GM21576 (cell line): ENCODE results near the gene RABL3.
"Not testable (repeated sequence)": the region's sequence is repeated elsewhere in the genome, so short reads cannot be mapped to it uniquely, and the experiment has no call there.

Source experiments
- ATAC-seq: cut with Tn5 transposase; IDR thresholded peaks from one replicate; pipeline ENCODE4 v1.9.1; 2021; ENCODE audit warnings: mild to moderate bottlenecking, moderate library complexity; ENCODE audit not compliant: unreplicated experiment

The RABL3 gene

DNA sequence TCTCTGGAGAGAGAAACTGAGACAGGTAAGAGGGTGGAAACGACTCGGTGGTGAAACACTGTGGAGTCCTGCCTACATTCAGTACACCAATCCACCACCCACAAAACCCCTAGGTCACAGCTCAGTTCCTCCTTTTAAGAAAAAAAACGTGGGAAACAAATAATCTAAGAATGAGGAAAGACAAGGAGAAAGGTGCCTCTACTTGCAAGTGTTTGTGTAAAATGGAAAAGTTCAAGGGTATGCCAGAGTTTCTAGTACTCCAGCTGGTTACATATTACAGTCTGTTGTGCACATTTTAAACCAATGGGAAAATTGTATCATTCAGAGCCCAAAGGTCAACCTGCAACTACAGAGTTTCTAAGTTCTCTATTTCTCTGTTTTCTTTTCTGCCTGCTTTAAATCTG, 92.5 kb downstream of the RABL3 start:
- ATAC-seq, result no peak

DNA sequence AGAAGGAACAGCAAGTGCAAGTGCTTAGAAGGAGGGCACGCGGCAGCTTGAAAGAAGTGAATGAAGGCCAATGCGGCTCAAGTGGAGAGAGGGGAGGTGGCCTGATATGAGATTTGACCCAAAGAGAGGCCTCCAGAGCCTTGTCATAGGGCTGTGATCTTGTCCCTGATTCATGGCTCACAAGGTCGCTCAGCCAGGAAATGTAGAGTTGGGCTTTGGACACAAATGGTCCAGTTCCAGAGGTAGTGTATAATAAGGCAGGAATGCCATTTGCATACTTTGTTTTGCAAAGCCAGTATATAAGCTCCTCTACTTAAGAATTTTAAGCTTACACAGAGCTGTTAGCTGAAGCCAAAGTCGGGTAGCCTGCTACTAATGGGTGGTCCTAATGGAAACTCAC, 94.0 kb downstream of the RABL3 start:
- no peak for ATAC-seq

GRCh38 chr3:120646771-120647432, 95.4 kb downstream of the RABL3 start:
- no peak for ATAC-seq

DNA sequence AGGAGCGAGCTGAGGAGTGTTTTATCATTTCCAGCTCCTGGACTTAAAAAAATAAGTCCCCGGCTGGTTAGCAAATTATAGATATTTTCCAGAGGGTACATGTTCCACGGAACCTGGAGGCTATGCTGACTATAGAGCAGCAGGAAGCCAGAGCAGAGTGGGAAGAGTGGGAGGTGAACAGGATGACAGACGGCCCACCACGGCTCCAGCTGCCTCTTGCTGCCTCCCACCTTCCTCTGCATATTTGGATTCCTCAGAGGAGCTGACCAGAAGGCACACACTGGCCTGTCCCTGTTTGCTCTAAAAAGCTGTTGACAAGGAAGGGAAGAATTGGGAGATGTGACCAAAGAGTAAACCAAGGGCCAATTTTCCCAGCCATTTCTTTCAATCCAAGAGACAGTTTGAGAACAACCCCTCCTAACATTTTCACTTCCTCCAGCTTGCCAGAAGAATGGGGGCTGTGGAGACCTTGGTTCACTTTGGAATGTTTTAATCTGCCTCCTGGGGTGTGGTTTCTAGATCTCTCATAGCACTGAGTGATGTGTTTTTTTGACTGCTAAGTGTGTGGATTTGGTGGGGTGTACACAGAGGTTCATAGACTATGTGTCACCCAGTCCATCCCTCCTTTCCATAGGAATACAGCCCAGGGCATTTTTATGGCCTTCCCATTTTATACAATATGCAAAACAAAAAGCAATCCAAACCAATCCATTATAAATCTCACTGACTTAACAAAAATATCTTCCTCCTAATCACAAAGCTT, 97.1 kb downstream of the RABL3 start:
- no peak for ATAC-seq

DNA sequence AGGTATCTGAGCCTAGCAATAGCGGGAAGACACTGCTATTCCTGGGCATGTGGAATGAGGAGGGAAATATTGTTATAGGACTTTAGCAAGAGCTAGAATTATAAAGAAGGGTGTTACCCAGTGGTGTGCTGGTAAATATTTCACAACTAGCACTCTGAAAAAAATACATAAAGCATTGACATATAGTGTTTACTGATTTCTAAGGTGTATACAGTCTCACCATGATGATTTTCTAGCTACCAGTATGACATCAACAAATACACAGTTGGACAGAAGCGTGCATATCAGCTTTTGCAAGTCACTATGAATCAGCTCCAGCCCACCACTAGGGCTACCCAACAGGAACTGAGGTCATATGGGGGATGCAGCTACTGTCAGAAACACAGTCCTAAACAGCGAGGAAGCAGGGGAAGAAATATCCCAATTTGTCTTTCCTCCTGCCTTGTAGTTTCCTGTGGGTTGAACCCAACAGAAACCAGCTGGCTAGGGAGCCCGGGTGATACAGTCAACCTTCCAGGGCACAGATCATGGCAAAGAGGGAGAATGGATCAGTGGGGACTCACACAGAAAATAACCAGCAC, 99.9 kb downstream of the RABL3 start:
- ATAC-seq, result no peak

DNA sequence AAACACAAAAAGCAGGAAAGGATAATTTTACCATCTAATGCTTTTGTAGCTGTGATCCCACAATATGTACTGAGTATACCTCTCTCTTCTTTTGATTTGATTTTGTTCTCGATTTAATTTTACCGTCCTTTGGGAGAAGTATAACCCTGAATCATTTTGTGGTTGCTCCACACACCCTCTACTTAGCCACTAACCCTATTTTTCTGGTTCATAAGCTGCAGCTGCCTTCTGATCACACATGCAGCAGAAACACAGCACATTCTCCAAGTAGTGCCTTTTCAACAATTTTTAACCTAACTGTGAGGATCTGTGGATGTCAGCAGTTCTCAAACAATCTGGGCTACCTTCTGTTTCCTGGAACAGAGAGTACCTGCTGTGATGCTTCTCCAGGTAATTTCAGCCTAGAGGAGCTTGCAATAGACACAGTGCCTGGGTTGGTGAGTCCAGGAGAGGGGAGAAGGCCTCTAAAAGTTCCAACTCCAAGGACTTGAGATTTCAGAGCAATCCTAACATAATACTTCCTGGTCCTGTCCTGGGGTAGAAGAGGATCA, 100.5 kb downstream of the RABL3 start:
- ATAC-seq, result no peak

GRCh38 chr3:120640231-120640630, 102.1 kb downstream of the RABL3 start:
- no peak for ATAC-seq

DNA sequence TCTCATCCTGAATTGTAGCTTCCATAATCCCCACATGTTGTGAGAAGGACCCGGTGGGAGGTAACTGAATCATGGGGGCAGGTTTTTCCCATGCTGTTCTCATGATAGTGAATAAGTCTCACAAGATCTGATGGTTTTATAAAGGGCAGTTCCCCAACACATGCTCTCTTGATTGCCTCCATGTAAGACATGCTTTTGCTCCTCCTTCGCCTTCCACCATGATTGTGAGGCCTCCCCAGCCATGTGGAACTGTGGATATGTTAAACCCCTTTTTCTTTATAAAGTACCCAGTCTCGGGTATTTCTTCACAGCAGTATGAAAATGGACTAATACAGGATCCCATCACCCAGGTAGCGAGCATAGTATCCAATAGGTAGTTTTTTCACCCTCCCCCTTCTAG, 103.5 kb downstream of the RABL3 start:
- not testable (repeated sequence) for ATAC-seq

DNA sequence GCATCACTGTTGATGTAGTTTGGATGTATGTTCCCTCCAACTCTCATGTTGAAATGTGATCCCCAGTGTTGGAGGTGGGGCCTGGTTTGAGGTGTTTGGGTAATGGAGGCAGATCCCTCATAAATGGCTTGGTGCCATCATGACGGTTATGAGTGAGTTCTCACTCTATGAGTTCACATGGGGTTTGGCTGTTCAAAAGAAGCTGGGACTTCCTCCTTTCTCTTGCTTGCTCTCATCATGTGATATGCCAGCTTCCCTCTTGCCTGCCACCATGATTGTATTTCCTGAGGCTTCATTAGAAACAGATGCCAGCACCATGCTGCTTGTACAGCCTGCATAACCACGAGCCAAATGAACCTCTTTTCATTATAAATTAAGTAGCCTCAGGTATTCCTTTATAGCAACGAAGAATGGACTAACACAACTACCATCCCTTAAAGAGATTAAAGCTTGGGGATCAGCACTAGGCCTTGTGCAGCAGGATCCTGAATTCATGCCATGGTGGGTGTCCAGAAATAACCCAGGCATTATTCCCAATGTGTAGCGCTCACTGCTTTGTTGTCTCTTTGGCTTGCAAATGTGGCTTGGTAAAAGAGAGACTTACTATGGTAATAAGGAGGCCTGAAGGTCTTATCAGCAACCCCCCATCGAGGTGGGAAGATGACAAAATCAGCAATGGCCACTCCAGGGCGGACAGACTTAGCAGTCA, 104.3 kb downstream of the RABL3 start:
- ATAC-seq, result no peak

- ATAC-seq, result no peak
These were observed 105.4 kb downstream of the RABL3 start for GRCh38 chr3:120636795-120637401.
